T-helper 2 cell treated with Interferon-gamma antibody and Interleukin-4, amounts not matched to agents 5 μg/mL and 100 μg/mL, for 36 hours (primary cell): ENCODE measurements around the gene GNG7.
"Not testable (repeated sequence)": the region's sequence is repeated elsewhere in the genome, so short reads cannot be mapped to it uniquely, and the experiment has no call there.

ENCODE experiments used
- DNase-seq: peaks from one replicate; pipeline ENCODE4 v3.0.0; 2021; ENCODE audit warnings: low spot score
- H3K27ac Mint-ChIP-seq: one replicate; pipeline ENCODE4 v1.8.0; 2021; ENCODE audit warnings: mild to moderate bottlenecking, mixed read lengths
- H3K27me3 Mint-ChIP-seq: one replicate; pipeline ENCODE4 v1.8.0; 2021; ENCODE audit warnings: low read depth, mixed read lengths
- H3K36me3 Mint-ChIP-seq: one replicate; pipeline ENCODE4 v1.8.0; 2021; ENCODE audit warnings: low read depth, mixed read lengths
- H3K4me1 Mint-ChIP-seq: one replicate; pipeline ENCODE4 v1.8.0; 2021; ENCODE audit warnings: low read depth, mixed read lengths
- H3K4me3 Mint-ChIP-seq: one replicate; pipeline ENCODE4 v1.8.0; 2022; ENCODE audit warnings: mild to moderate bottlenecking, moderate library complexity, mixed read lengths
- H3K9me3 Mint-ChIP-seq: one replicate; pipeline ENCODE4 v1.8.0; 2021; ENCODE audit warnings: mixed read lengths

Gene GNG7

GRCh38 chr19:2683430-2684003, 19.0 kb downstream of the GNG7 start:
- Mint-ChIP-seq H3K27ac (no peak overlapping the region), H3K27me3 (no peaks in the 10 kb centered on the region), H3K4me1 (no peaks in the 10 kb centered on the region), H3K9me3 (no peaks in the 10 kb centered on the region), H3K4me3 (no peak overlapping the region), H3K36me3 (no peaks in the 10 kb centered on the region)
- DNase-seq: no peak

DNA sequence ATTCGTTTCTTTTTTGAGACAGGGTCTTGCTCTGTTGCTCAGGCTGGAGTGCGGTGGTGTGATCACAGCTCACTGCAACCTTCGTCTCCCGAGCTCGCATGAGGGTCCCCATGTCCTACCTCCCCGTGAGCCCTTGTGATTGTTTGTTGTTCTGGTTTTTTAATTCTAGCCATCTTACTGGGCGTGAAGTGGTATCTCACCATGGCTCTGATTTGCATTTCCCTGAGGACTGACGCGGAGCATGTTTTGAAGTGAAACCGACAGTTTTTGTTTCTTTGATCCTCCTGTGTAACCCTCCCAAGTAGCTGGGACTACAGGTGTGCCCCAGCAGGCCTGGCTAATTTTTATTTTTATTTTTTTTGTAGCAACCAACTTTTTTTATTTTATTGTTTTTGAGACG, 21.7 kb downstream of the GNG7 start:
- no peaks in the 10 kb centered on the region for H3K9me3 Mint-ChIP-seq
- H3K36me3 Mint-ChIP-seq: no peaks in the 10 kb centered on the region
- H3K27ac Mint-ChIP-seq: no peak overlapping the region
- H3K4me1 Mint-ChIP-seq: no peaks in the 10 kb centered on the region
- DNase-seq: no peak
- H3K27me3 Mint-ChIP-seq: no peaks in the 10 kb centered on the region
- H3K4me3 Mint-ChIP-seq: no peak overlapping the region

- no peaks in the 10 kb centered on the region for H3K4me1 Mint-ChIP-seq
- no peaks in the 10 kb centered on the region for H3K9me3 Mint-ChIP-seq
- H3K27me3 Mint-ChIP-seq: no peaks in the 10 kb centered on the region
- no peak overlapping the region for H3K4me3 Mint-ChIP-seq
- H3K27ac Mint-ChIP-seq: no peak overlapping the region
- DNase-seq: no peak
- no peaks in the 10 kb centered on the region for H3K36me3 Mint-ChIP-seq
Observed at GRCh38 chr19:2679439-2679838, 23.1 kb downstream of the GNG7 start.

DNA sequence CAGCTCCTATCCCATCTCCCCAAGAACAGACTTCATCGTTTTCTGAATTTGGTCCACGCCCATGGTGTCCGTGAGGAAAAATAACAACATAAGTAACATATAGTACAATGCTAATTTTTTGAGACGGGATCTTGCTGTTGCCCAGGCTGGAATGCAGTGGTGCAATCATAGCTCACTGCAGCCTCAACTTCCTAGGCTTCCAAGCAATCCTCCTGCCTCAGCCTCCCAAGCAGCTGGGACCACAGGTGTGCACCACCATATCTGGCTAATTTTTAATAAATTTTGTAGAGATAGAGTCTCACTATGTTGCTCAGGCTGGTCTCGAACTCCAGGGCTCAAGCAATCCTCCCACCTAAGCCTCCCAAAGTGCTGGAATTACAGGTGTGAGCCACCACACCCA, 23.5 kb downstream of the GNG7 start:
- not testable (repeated sequence) for H3K9me3 Mint-ChIP-seq, H3K4me3 Mint-ChIP-seq, H3K36me3 Mint-ChIP-seq, H3K27me3 Mint-ChIP-seq, H3K27ac Mint-ChIP-seq, H3K4me1 Mint-ChIP-seq, DNase-seq

DNA sequence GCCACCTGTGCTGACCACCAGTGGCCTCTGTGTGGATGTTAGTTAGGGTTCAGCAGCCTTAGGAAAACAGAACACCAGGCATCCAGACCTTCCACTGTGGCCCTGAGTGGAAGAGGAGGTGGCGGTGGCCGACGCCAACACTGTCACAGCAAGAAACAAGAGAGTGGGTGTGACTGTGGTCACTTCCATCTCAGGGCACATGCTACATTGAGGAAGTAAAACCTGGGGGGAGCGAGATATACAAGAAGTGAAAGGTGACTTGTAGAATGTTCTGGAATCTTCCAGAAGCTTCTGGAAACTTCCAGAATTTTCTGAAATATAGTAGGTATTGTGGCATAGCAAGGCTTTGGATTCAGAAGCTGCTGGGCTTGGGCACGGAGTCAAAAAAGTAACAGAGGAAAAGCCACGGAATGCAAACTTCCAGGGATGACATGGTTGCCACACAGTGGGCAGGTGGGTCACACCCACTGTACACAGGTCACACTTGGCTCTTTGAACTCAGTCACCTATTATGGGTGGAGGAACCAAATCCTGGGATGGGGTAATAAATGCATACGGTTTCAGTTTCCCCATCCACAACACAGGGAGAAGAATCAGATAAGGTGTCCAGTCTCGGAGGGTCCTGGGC, 24.3 kb downstream of the GNG7 start:
- Mint-ChIP-seq H3K27me3 (no peaks in the 10 kb centered on the region), H3K4me1 (no peaks in the 10 kb centered on the region), H3K9me3 (no peaks in the 10 kb centered on the region), H3K27ac (peak overlapping the region; percentile 55), H3K4me3 (no peak overlapping the region), H3K36me3 (no peaks in the 10 kb centered on the region)
- DNase-seq: no peak

DNA sequence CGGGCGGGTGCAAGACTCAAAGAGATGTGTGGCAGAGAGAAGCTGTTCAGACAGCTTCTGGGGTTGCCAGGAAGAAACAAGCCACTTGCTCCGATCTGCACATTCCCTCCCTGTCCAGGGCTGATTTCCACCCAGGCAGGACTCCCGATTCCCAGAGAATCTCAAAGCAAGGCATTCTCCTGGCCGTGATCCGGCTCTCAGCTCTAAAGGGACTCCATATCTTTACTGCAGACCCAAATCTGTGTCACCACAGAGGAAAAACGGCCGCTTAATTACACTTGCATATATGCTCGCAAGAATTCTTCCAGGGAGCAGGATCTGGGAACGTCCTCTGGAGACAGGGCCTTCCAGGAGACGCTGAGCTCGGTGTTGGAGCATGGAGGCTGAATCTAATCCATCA, 25.7 kb downstream of the GNG7 start:
- no peaks in the 10 kb centered on the region for H3K9me3 Mint-ChIP-seq
- H3K36me3 Mint-ChIP-seq: no peaks in the 10 kb centered on the region
- H3K27me3 Mint-ChIP-seq: no peaks in the 10 kb centered on the region
- no peak for DNase-seq
- no peak overlapping the region for H3K4me3 Mint-ChIP-seq
- H3K27ac Mint-ChIP-seq: no peak overlapping the region
- H3K4me1 Mint-ChIP-seq: no peaks in the 10 kb centered on the region

- no peak overlapping the region for H3K4me3 Mint-ChIP-seq
- no peaks in the 10 kb centered on the region for H3K36me3 Mint-ChIP-seq
- H3K27me3 Mint-ChIP-seq: no peaks in the 10 kb centered on the region
- no peak for DNase-seq
- no peaks in the 10 kb centered on the region for H3K9me3 Mint-ChIP-seq
- no peak overlapping the region for H3K27ac Mint-ChIP-seq
- no peaks in the 10 kb centered on the region for H3K4me1 Mint-ChIP-seq
Observed at GRCh38 chr19:2675892-2676291, 26.6 kb downstream of the GNG7 start.

- Mint-ChIP-seq H3K36me3 (no peaks in the 10 kb centered on the region), H3K9me3 (no peaks in the 10 kb centered on the region), H3K4me3 (no peak overlapping the region), H3K27me3 (no peaks in the 10 kb centered on the region), H3K27ac (no peak overlapping the region), H3K4me1 (no peaks in the 10 kb centered on the region)
- DNase-seq: no peak
Observed at GRCh38 chr19:2670217-2670616, 32.3 kb downstream of the GNG7 start.

- Mint-ChIP-seq H3K27ac (no peak overlapping the region), H3K4me1 (no peaks in the 10 kb centered on the region), H3K27me3 (no peaks in the 10 kb centered on the region), H3K36me3 (no peaks in the 10 kb centered on the region), H3K9me3 (no peaks in the 10 kb centered on the region), H3K4me3 (no peak overlapping the region)
- DNase-seq: no peak
Observed at GRCh38 chr19:2668175-2668763, 34.2 kb downstream of the GNG7 start.

GRCh38 chr19:2667349-2667748, 35.1 kb downstream of the GNG7 start:
- H3K9me3 Mint-ChIP-seq, H3K4me3 Mint-ChIP-seq, DNase-seq, H3K4me1 Mint-ChIP-seq, H3K36me3 Mint-ChIP-seq, H3K27ac Mint-ChIP-seq, H3K27me3 Mint-ChIP-seq: not testable (repeated sequence)

DNA sequence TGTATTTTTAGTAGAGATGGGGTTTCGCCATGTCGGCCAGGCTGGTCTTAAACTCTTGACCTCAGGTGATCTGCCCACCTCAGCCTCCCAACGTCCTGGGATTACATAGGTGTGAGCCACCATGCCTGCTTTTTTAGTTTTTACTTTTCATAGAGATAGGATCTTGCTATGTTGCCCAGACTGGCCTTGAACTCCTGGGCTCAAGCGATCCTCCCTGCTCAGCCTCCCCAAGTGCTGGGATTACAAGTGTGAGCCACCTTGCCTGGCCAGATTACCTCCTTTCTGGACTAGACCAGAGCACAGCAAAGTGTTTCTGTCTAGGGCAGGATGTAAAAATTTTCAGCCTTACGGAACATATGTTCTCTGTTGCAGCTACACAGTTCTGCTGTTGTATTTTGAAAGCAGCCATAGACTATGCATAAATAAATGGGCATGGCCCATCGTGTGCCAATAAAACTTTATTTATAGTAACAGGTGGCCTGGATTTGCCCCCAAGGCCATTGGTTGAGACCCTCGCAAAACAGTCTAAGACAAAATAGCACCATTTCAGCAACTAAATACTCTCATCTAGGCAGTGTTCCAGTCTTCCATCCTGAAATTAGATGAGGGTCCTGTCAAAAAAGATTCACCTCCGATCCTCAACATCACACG, 36.0 kb downstream of the GNG7 start:
- Mint-ChIP-seq H3K27ac (no peak overlapping the region), H3K9me3 (no peaks in the 10 kb centered on the region), H3K36me3 (no peaks in the 10 kb centered on the region), H3K27me3 (no peaks in the 10 kb centered on the region), H3K4me1 (no peaks in the 10 kb centered on the region), H3K4me3 (no peak overlapping the region)
- DNase-seq: no peak

- Mint-ChIP-seq H3K9me3 (no peaks in the 10 kb centered on the region), H3K27ac (no peak overlapping the region), H3K27me3 (no peaks in the 10 kb centered on the region), H3K4me1 (no peaks in the 10 kb centered on the region), H3K4me3 (no peak overlapping the region), H3K36me3 (no peaks in the 10 kb centered on the region)
- DNase-seq: no peak
Observed at GRCh38 chr19:2665103-2665502, 37.4 kb downstream of the GNG7 start.

DNA sequence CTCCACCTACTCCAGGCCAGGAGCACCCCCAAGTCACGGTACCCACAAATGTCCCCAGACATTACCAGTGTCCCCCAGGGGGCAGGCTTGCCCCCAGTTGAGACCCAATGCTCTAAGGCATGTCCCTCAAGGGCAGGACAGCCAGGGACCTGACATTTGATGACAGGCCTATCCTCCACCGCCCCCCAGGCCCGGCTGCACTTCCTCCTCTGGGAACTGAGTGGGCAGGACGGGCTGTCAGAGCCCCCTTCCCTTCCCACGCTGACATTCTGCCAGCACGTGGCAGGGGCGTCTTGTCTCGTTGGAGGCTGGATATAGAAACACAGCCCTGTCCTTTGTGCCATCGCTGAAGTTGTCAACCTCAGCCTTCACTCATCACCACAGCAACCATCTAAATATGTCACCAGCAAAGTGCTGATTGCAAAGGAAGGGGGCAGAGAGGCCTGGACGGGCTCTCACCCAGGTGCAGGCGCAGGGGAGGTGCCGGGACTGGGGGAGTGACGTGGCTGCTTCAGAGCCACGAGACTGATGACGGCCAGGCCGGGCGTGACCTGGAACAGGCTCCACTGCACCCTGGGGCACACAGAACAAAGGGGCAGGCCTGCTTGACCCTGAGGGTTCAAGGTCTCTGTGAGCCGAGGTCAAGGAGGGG, 38.4 kb downstream of the GNG7 start:
- Mint-ChIP-seq H3K27me3 (no peaks in the 10 kb centered on the region), H3K27ac (no peak overlapping the region), H3K36me3 (no peaks in the 10 kb centered on the region), H3K4me3 (no peak overlapping the region), H3K4me1 (no peaks in the 10 kb centered on the region), H3K9me3 (no peaks in the 10 kb centered on the region)
- no peak for DNase-seq

- Mint-ChIP-seq H3K27me3 (no peaks in the 10 kb centered on the region), H3K9me3 (no peaks in the 10 kb centered on the region), H3K4me1 (no peaks in the 10 kb centered on the region), H3K27ac (no peak overlapping the region), H3K4me3 (no peak overlapping the region), H3K36me3 (no peaks in the 10 kb centered on the region)
- no peak for DNase-seq
Observed at GRCh38 chr19:2661615-2662014, 40.9 kb downstream of the GNG7 start.
